ENCODE measurements around the gene PARP12.

DNA sequence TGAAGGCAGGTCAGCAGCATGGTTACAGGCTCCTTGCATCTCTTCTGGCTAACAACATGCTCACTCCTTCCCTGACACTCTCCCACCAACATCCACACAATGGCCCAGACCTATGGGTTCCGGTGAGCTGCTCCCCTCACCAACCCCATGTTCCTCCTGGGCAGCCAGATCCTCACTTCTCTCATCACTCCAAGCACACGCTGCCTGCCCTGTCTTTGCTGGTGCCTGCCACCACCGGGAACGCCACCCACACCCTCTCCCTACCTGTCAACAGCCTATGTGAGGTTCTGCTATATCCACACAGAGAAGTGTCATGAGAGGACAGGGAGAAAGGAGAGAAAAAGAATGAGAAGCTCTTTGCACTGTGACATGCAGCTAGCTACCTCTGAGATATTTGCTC, 14.6 kb downstream of the PARP12 start:
- TF ChIP-seq E2F4 (CRISPR knock-in tag; IDR thresholded peaks at IDR 0.05; ENCODE audit: low read depth) (no peak), DNMT1 (IDR thresholded peaks at IDR 0.05) (no peak), CEBPZ (IDR thresholded peaks at IDR 0.05; ENCODE audit: borderline replicate concordance, low read depth, low read length) (no peak), MAFK (IDR thresholded peaks at IDR 0.05; ENCODE audit: low read length) (no peak)

All from K562 (cell line).